HL-60 (cell line): Measurements from ENCODE around the gene HHAT.

Experiments used
- DNase-seq, 2 experiments: peaks; one replicate each; pipeline ENCODE4 v3.0.0-alpha.2; 2010 to 2020; ENCODE audit warnings: low read depth in 1 of 2, low spot score in 1 of 2
- H3K27ac ChIP-seq: fragments of 250-450 bp; sonication (Bioruptor Pico); replicated peaks from 2 replicates; pipeline ENCODE4 v1.5.1; 2020; ENCODE audit warnings: mild to moderate bottlenecking, moderate library complexity
- H3K27me3 ChIP-seq: fragments of 250-450 bp; sonication (Bioruptor Pico); 2 replicates; pipeline ENCODE4 v1.5.1; 2021; ENCODE audit warnings: mild to moderate bottlenecking, moderate library complexity; ENCODE audit not compliant: insufficient read depth, poor library complexity, severe bottlenecking
- H3K4me3 ChIP-seq: replicated peaks from 2 replicates; pipeline ENCODE4 v1.5.1; 2011; ENCODE audit warnings: mild to moderate bottlenecking, control low read depth, low read length; ENCODE audit not compliant: insufficient read depth
- GABPA ChIP-seq: IDR thresholded peaks from 2 replicates; pipeline ENCODE4 v1.6.1; 2012; ENCODE audit warnings: low read depth
- POLR2AphosphoS5 ChIP-seq: IDR thresholded peaks from 2 replicates; pipeline ENCODE4 v1.6.1; 2012; ENCODE audit warnings: low read depth
- SPI1 ChIP-seq: IDR thresholded peaks from 2 replicates; pipeline ENCODE4 v1.6.1; 2012; ENCODE audit warnings: low read depth, mild to moderate bottlenecking, borderline replicate concordance
- TF ChIP-seq, protein P1 (sequence below): IDR thresholded peaks from 2 replicates; pipeline ENCODE4 v1.6.1; 2012; ENCODE audit warnings: low read depth; ENCODE audit not compliant: insufficient replicate concordance
- TF ChIP-seq, protein P2 (sequence below): IDR thresholded peaks from one replicate; pipeline ENCODE4 v1.5.1; 2011; ENCODE audit warnings: low read length, control low read depth, inconsistent platforms; ENCODE audit not compliant: insufficient read depth

HHAT gene

DNA sequence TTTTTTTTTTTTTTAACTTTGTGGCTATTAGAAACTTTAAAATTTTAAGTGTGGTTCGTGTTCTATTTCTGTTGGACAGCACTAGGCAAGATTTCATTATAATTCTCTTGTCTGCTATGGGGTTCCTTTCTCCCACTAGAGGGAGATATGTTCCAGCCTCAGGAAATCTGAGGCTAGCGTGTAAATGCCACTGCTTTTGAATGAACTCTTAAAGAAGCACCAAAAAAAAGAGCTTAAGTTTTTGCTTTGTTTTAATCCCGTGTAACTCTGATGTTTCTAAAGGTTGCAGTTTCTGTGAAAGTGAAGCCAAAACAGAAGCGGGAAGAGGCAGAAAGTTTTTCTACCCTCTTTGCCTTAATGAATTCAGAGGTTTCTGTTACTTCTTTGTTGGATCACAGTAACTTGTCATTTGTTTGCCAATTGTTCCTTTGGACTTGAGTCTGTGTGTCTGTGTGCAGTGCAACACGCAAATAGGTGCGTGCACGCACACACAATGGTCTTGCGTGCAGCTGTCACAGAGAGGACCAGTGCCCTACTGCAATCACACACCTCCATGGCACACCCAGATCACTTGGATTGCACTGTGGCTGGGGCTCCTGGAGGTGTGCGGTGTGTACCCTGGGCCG lies 32.3 kb downstream of the HHAT start:
- H3K4me3 ChIP-seq: no peak overlapping the region
- TF ChIP-seq, protein P1, sequence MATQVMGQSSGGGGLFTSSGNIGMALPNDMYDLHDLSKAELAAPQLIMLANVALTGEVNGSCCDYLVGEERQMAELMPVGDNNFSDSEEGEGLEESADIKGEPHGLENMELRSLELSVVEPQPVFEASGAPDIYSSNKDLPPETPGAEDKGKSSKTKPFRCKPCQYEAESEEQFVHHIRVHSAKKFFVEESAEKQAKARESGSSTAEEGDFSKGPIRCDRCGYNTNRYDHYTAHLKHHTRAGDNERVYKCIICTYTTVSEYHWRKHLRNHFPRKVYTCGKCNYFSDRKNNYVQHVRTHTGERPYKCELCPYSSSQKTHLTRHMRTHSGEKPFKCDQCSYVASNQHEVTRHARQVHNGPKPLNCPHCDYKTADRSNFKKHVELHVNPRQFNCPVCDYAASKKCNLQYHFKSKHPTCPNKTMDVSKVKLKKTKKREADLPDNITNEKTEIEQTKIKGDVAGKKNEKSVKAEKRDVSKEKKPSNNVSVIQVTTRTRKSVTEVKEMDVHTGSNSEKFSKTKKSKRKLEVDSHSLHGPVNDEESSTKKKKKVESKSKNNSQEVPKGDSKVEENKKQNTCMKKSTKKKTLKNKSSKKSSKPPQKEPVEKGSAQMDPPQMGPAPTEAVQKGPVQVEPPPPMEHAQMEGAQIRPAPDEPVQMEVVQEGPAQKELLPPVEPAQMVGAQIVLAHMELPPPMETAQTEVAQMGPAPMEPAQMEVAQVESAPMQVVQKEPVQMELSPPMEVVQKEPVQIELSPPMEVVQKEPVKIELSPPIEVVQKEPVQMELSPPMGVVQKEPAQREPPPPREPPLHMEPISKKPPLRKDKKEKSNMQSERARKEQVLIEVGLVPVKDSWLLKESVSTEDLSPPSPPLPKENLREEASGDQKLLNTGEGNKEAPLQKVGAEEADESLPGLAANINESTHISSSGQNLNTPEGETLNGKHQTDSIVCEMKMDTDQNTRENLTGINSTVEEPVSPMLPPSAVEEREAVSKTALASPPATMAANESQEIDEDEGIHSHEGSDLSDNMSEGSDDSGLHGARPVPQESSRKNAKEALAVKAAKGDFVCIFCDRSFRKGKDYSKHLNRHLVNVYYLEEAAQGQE: peak; percentile 21
- TF ChIP-seq GABPA (no peak), POLR2AphosphoS5 (no peak), SPI1 (no peak)
- TF ChIP-seq, protein P2, sequence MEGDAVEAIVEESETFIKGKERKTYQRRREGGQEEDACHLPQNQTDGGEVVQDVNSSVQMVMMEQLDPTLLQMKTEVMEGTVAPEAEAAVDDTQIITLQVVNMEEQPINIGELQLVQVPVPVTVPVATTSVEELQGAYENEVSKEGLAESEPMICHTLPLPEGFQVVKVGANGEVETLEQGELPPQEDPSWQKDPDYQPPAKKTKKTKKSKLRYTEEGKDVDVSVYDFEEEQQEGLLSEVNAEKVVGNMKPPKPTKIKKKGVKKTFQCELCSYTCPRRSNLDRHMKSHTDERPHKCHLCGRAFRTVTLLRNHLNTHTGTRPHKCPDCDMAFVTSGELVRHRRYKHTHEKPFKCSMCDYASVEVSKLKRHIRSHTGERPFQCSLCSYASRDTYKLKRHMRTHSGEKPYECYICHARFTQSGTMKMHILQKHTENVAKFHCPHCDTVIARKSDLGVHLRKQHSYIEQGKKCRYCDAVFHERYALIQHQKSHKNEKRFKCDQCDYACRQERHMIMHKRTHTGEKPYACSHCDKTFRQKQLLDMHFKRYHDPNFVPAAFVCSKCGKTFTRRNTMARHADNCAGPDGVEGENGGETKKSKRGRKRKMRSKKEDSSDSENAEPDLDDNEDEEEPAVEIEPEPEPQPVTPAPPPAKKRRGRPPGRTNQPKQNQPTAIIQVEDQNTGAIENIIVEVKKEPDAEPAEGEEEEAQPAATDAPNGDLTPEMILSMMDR: peak; percentile 35
- no peak overlapping the region for H3K27ac ChIP-seq
- no peaks in the 10 kb centered on the region for H3K27me3 ChIP-seq
- no peak for DNase-seq

DNA sequence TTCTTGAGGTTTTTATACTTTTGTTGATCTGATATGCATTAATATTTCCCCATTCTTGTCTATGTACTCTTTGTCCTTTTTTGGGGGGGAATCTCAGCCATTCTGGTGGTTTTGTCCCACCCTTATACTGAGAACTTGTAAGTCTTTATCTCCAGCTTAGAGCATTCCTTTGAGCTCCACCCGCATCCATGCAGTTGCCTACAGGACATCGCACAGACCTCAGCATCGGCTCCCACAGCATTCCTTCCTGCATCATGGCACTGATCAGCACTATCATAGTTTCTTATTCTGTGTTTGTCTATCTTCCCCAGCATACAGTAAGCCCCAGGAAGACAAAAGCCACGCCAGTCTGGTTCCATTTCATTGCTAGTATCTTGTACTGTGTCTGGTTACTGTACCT lies 33.0 kb downstream of the HHAT start:
- Histone ChIP-seq H3K27me3 (no peaks in the 10 kb centered on the region), H3K4me3 (no peak overlapping the region), H3K27ac (no peak overlapping the region)
- DNase-seq: no peak
- TF ChIP-seq GABPA (no peak), SPI1 (no peak), POLR2AphosphoS5 (no peak)
- TF ChIP-seq, protein P1: no peak
- TF ChIP-seq, protein P2: no peak

DNA sequence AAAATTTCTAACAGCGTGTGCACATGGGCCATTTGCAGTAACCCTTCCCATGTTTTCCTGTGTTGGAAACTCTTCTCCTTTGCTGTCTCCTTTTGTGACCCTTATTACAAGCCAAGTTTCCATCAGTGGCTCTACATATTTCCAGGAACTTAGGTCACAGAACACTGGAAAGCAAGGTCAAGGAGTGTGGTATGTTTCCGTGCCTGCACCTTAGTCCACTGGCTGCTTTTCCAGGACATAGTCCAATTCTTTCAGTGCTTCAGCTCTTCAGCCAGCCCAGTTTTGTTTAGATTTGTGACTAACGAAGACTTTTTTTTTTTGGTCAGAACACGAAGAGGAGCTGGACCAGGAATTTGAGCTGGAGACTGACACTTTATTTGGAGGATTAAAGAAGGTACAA lies 33.8 kb downstream of the HHAT start:
- H3K27me3 ChIP-seq: no peaks in the 10 kb centered on the region
- no peak overlapping the region for H3K4me3 ChIP-seq
- no peak for DNase-seq
- TF ChIP-seq GABPA: no peak
- TF ChIP-seq, protein P2: no peak
- TF ChIP-seq, protein P1: no peak
- TF ChIP-seq SPI1: no peak
- no peak for TF ChIP-seq POLR2AphosphoS5
- H3K27ac ChIP-seq: no peak overlapping the region
